GM12878 (cell line): Measurements from ENCODE around the gene NQO1. TPM values are rescaled to one million over a fixed set of nuclear protein-coding genes. Genes with fewer than 3 reads are reported as not detected.

Source experiments
- ATAC-seq: fragments of 200-7000 bp; cut with Tn5 transposase; 3 replicates; pipeline ENCODE4 v1.9.1; 2020; ENCODE audit warnings: mild to moderate bottlenecking, moderate library complexity
- BruUV-seq: library from RNA; stranded (reverse); fragments of 400-500 nt; replicated peaks from 2 replicates; lab custom pipeline; 2021; lab: Mats Ljungman, UMichigan
- CTCF ChIA-PET: fragments of 300-600 bp; sonication (Branson Sonifier 250); formaldehyde crosslinking; extraction: SDS; loops from one replicate; lab custom pipeline; 2021; ENCODE audit warnings: inconsistent platforms; lab: Yijun Ruan, JAX
- POLR2A ChIA-PET: fragments of 350-600 bp; formaldehyde crosslinking; extraction: SDS; loops from one replicate; lab custom pipeline; 2021; ENCODE audit warnings: inconsistent platforms; lab: Charles Lee
- RAD21 ChIA-PET: fragments of 300-600 bp; sonication (Branson Sonifier 250); formaldehyde crosslinking; loops from one replicate; lab custom pipeline; 2023; ENCODE audit warnings: antibody characterized with exemption; ENCODE audit not compliant: unreplicated experiment; lab: Charles Lee
- SMC1A ChIA-PET: fragments of 300-600 bp; sonication (Branson Sonifier 250); formaldehyde crosslinking; loops from one replicate; lab custom pipeline; 2023; ENCODE audit not compliant: unreplicated experiment, uncharacterized antibody; lab: Charles Lee
- DNase-seq: peaks from one replicate; pipeline ENCODE4 v3.0.0-alpha.2; 2011; ENCODE audit warnings: low read depth, low spot score
- FAIRE-seq: peaks from 3 replicates; lab custom pipeline; 2011; peaks lifted over from hg19 to GRCh38; lab: Jason Lieb, UNC
- H2AFZ ChIP-seq: 2 replicates; pipeline ENCODE4 v1.6.0; 2011; ENCODE audit warnings: low read depth, low read length, control low read depth; ENCODE audit not compliant: control insufficient read depth
- H3K27ac ChIP-seq: 2 replicates; pipeline ENCODE4 v1.5.1; 2011; ENCODE audit warnings: control low read depth; ENCODE audit not compliant: control insufficient read depth, insufficient read depth
- H3K27me3 ChIP-seq, 2 experiments: replicated peaks in 1 of 2; 2 replicates each; pipeline versions ENCODE4 v1.6.0 to v1.6.1; 2011; ENCODE audit warnings: low read length in 1 of 2; ENCODE audit not compliant: control insufficient read depth in 2 of 2, insufficient read depth in 2 of 2
- H3K36me3 ChIP-seq, 2 experiments: 2 replicates each; pipeline ENCODE4 v1.5.1; 2011; ENCODE audit warnings: low read length in 1 of 2; ENCODE audit not compliant: control insufficient read depth in 2 of 2, insufficient read depth in 2 of 2
- H3K4me1 ChIP-seq: 2 replicates; pipeline ENCODE4 v1.6.1; 2011; ENCODE audit warnings: mild to moderate bottlenecking, low read length, moderate library complexity, mixed read lengths; ENCODE audit not compliant: control insufficient read depth, insufficient read depth
- H3K4me2 ChIP-seq: 2 replicates; pipeline ENCODE4 v1.6.0; 2011; ENCODE audit warnings: control low read depth; ENCODE audit not compliant: control insufficient read depth, insufficient read depth
- H3K4me3 ChIP-seq: fragments of 200-600 bp; sonication (generic); 2 replicates; pipeline ENCODE4 v1.5.1; 2016
- H3K79me2 ChIP-seq: 2 replicates; pipeline ENCODE4 v1.6.0; 2011; ENCODE audit warnings: low read length; ENCODE audit not compliant: control insufficient read depth, insufficient read depth
- H3K9ac ChIP-seq: 2 replicates; pipeline ENCODE4 v1.8.0; 2011; ENCODE audit warnings: low read length, control low read depth, mixed read lengths; ENCODE audit not compliant: control insufficient read depth, insufficient read depth
- H3K9me3 ChIP-seq: replicated peaks from 3 replicates; pipeline ENCODE4 v1.5.1; 2011; ENCODE audit warnings: mild to moderate bottlenecking, low read length; ENCODE audit not compliant: control insufficient read depth, insufficient read depth
- H4K20me1 ChIP-seq: 2 replicates; pipeline ENCODE4 v1.6.0; 2011; ENCODE audit not compliant: control insufficient read depth, insufficient read depth
- CREM ChIP-seq: IDR thresholded peaks from 2 replicates; pipeline ENCODE4 v1.6.1; 2014; ENCODE audit warnings: antibody characterized with exemption, low read depth
- RUNX3 ChIP-seq: IDR thresholded peaks from 2 replicates; pipeline ENCODE4 v1.6.1; 2012; ENCODE audit warnings: low read length, inconsistent platforms
- SKIL ChIP-seq: fragments of 450-650 bp; IDR thresholded peaks from 2 replicates; pipeline ENCODE4 v1.6.1; 2017; ENCODE audit warnings: mild to moderate bottlenecking, low read depth, inconsistent platforms; ENCODE audit not compliant: poor library complexity, severe bottlenecking
- SMAD5 ChIP-seq: IDR thresholded peaks from 2 replicates; pipeline ENCODE4 v1.6.1; 2016; ENCODE audit warnings: antibody characterized with exemption, low read depth
- TAF1 ChIP-seq: IDR thresholded peaks from 2 replicates; pipeline ENCODE4 v1.6.1; 2011; ENCODE audit warnings: mild to moderate bottlenecking, low read depth, low read length, borderline replicate concordance
- WGBS: methylation state at CpG from one replicate; pipeline ENCODE4 v1.1.6; 2016; ENCODE audit warnings: low lambda C conversion rate; ENCODE audit not compliant: insufficient replicate concordance, insufficient coverage; ENCODE audit errors: missing lambda C conversion rate; 5-methylcytosine and 5-hydroxymethylcytosine counted together
- in situ Hi-C: fragments of 300-500 bp; cut with MboI; formaldehyde crosslinking; loops from 9 replicates; pipeline ENCODE4 v1.14.3; 2018; ENCODE audit warnings: mixed read lengths
- intact Hi-C: fragments of 100-400 bp; cut with micrococcal nuclease; formaldehyde crosslinking; loops from one replicate; pipeline ENCODE4 v1.14.2; 2022; ENCODE audit not compliant: unreplicated experiment
- polyA plus RNA-seq, 11 experiments: library from polyadenylated mRNA; depleted of rRNA in 4 of 11; unstranded in 6 of 11; stranded (reverse) in 5 of 11; fragments of >200 nt; fragmentation: Nextera tagmentation in 4 of 11; fragmentation: Illumina TruSeq in 1 of 11; extraction: Ambion mirVana in 4 of 11; extraction: Trizol in 1 of 11; gene quantifications; 1 replicate in 1 of 11; 2 replicates in 10 of 11; pipeline versions ENCODE4 v1.2.1 to v1.2.3, GENCODE V29; 2011 to 2016; ENCODE audit warnings: inconsistent platforms in 2 of 11, missing spikeins in 2 of 11, low read depth in 1 of 11
- total RNA-seq, 4 experiments: library from RNA; depleted of rRNA in 3 of 4; stranded (reverse); fragments of >200 nt in 3 of 4; fragmentation: Illumina TruSeq in 1 of 4; extraction: Trizol in 1 of 4; gene quantifications; 2 replicates each; pipeline versions ENCODE4 v1.2.1 to v1.2.3, GENCODE V29; 2013 to 2021

NQO1 gene
- total and polyA plus RNA-seq, 10 of the 15 experiments (the other 5 are each of a cell fraction or from before 2014, with no cell fraction given), result 24.6 to 84.9 (median 34.6) TPM

GRCh38 chr16:69712914-69713581, 13.3 kb downstream of the NQO1 start:
- no peak for FAIRE-seq
- H3K9me3 ChIP-seq, result no peaks in the 10 kb centered on the region
- 87% methylated on average over 9 of the region's 9 CpGs for WGBS
- peaks cover 0 to 3% of the 10 kb centered on the region in 2 experiments; a peak in 2 of 4 replicates for H3K36me3 ChIP-seq
- TF ChIP-seq RUNX3, result no peak
- TF ChIP-seq SMAD5, result no peak
- TF ChIP-seq TAF1, result no peak
- no peak for TF ChIP-seq SKIL
- TF ChIP-seq CREM, result no peak
- H3K4me3 ChIP-seq, result no peak overlapping the region
- ATAC-seq, result no peak
- DNase-seq, result no peak
- BruUV-seq, result no TSS peak
- no peak overlapping the region for H3K9ac ChIP-seq
- in situ Hi-C loops (no loop called here), intact Hi-C loops (no loop called here)
- no peaks in the 10 kb centered on the region for H3K4me1 ChIP-seq
- ChIA-PET POLR2A (interaction anchor here (0.9 kb wide), 1 partner anchor 41 kb away, joined by 4 read pairs; the partner anchor contains the start of gene NOB1), RAD21 (no interaction called here), CTCF (interaction anchor here (0.7 to 7.6 kb wide), 2 partner anchors 41 to 217 kb away, joined by 4 to 95 read pairs; partner anchors contain the start of gene NOB1), SMC1A (interaction anchor here (1.2 kb wide), 1 partner anchor 41 kb away, joined by 4 read pairs; the partner anchor contains the start of gene NOB1)
- H3K4me2 ChIP-seq, result no peak overlapping the region
- H3K27me3 ChIP-seq, result no peaks in the 10 kb centered on the region
- no peak overlapping the region for H2AFZ ChIP-seq
- no peaks in the 10 kb centered on the region for H4K20me1 ChIP-seq
- H3K79me2 ChIP-seq, result no peaks in the 10 kb centered on the region
- no peak overlapping the region for H3K27ac ChIP-seq
